Islet precursor cell (in vitro differentiated cells): Measurements from ENCODE around the gene SEMA6B.
"Not testable (repeated sequence)": the region's sequence is repeated elsewhere in the genome, so short reads cannot be mapped to it uniquely, and the experiment has no call there.

Source experiments
- DNase-seq: peaks from one replicate; pipeline ENCODE4 v3.0.0-alpha.2; 2018

The SEMA6B gene

GRCh38 chr19:4543842-4544647, 15.4 kb downstream of the SEMA6B start:
- no peak for DNase-seq

DNA sequence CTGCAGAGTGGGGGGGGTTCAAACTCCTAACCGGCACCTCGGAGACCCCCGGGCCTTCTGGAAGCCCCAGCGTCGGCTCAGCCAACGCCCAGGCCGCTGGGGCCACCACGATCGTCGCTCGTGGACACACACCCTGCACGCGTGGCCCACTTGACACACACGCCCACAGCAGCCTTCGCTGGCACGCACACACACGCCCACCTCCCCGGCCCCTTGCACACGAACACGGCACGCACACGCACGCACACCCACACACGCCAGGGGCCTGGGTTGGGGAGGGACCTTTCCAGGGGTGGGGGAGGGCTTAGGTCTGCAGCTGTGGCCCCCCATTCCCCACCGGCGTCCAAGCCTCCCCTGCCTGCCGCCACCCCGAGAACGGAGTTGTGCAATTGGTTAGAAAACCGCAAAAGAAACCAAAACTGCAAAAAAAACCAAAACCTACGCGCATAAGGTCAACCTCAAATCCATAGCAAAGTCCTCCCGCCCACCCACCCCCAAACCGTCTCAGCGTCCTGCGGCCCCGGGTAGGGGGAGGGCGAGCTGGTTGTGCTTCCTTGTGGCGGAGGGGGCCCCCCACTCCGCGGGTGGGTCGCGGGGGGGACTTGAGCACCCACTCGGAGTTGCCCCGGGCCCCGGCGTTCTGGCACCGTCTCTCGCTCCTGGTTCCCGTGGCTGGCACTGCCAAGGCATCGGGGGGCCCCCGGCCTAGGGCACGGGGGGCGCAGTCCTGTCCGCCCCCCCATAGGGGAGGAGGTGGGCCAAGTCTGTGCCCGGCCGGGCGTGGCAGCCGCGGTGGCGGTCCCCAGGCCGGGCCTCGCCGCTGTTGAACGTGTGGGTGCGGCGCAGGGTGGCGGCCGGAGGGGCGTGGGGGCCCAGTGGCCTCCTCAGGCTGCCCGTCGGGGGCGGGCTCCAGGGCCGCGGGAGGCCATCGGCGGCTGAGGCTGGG, 16.3 kb downstream of the SEMA6B start:
- no peak for DNase-seq

GRCh38 chr19:4541806-4542145, 17.7 kb downstream of the SEMA6B start:
- not testable (repeated sequence) for DNase-seq

- DNase-seq: no peak
These were observed 18.2 kb downstream of the SEMA6B start for GRCh38 chr19:4541114-4541805.

GRCh38 chr19:4539693-4540581, 19.5 kb downstream of the SEMA6B start, which contains the start of gene LRG1:
Gene LRG1, minus strand, starts transcription at chr19:4540036. Its CDS starts 23 bp downstream, at chr19:4540013.
- DNase-seq: no peak

DNA sequence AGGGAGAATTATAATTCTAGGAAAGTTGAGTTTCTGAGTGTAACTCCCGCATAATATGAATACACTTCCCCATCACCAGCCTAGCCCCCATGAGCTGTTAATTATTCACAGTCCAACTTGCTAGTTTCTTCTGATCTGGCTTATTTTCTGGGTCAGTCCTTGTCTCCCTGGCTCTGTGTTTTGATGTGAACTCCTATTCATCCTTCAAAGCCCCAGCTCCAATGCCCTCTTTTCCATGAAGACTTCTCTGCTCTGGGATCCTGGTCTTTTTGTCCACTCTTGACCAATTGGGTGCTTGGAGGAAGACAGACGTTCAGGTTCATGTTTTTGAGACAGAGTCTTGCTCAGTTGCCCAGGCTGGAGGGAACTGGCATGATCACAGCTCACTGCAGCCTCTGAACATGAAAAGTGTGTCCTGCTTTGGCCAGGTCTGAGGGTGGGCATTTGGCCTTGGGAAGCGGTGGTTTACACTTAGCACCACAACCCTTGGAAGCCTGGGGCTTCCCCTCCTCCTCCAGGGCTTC, 20.3 kb downstream of the SEMA6B start:
- DNase-seq: no peak

DNA sequence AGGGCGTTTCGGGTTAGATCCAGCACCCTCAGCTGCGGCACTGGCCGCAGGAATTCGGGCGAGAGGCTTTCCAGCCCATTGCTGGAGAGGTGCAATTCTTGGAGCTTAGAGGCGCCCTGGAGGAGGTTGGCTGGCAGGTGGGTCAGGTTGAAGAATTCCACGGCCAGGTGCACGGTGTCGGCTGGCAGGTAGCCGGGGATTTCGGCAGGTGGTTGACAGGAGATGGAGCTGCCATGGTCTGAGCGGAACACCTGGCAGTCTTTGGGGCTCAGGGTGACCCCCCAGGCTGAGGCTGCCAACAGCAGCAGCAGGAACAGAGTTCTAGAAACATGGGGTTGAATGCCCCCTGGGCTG, 20.9 kb downstream of the SEMA6B start:
- no peak for DNase-seq

- DNase-seq: no peak
These were observed 21.4 kb downstream of the SEMA6B start for GRCh38 chr19:4537953-4538600.

DNA sequence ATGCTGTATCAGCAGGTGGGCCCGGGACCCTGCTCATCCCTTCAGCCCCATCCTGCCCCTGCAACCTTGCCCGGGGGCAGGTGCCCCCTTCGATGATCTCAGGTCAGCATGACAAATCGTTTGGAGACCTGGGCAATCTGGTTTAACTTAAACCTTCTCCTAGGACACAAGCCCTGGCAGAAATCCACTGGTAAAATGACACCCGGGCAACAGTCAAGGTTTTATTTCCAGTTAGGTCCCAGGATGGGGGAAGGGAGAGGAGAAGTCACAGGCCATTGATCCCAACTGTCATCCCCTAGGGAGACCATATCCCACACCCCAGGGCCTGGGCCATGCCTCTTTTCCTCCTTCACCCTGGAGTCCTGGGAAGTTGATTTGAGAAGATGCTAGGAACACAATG, 22.7 kb downstream of the SEMA6B start:
- no peak for DNase-seq

- DNase-seq: peak; percentile 91
These were observed 24.4 kb downstream of the SEMA6B start, which contains the start of gene PLIN5 for GRCh38 chr19:4534836-4535658. Gene PLIN5, minus strand, starts transcription at chr19:4535224. Its CDS starts 1,150 bp downstream, at chr19:4534074.

- DNase-seq: no peak
These were observed 25.6 kb downstream of the SEMA6B start for GRCh38 chr19:4533835-4534424.

GRCh38 chr19:4533334-4533733, 26.1 kb downstream of the SEMA6B start:
- DNase-seq: no peak

DNA sequence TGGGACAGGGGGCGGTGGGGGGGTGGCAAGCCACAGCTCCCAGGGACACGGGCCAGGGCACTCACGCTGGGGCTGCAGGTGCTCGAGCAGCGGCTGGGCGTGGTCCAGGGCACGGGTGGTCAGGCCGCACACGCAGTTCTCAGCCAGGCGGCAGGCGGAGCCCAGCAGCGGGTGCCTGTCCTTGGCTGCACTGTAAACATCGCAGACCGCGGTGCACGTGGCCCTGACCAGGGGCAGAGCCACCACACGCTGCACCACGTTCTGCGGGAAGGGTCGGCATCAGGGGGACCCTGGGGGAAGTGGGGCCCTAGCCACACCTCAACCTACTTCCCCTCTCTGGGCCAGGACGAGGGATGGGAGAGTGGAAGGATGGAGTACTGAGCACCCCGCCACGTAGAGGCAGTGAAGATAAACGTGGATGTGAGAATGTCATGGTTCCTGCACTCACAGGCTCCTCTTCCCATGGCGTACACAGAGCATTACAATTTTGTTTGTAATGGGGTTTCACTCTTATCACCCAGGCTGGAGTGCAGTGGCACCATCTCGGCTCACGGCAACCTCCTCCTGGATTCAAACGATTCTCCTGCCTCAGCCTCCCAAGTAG, 27.8 kb downstream of the SEMA6B start:
- DNase-seq: no peak

- no peak for DNase-seq
These were observed 29.5 kb downstream of the SEMA6B start for GRCh38 chr19:4529924-4530522.

- DNase-seq: no peak
These were observed 30.6 kb downstream of the SEMA6B start for GRCh38 chr19:4528843-4529242.

GRCh38 chr19:4527377-4527776, 32.1 kb downstream of the SEMA6B start:
- not testable (repeated sequence) for DNase-seq

GRCh38 chr19:4525563-4526002, 33.9 kb downstream of the SEMA6B start:
- DNase-seq: no peak

- peak; percentile 82 for DNase-seq
These were observed 34.5 kb downstream of the SEMA6B start for GRCh38 chr19:4524808-4525562.
